22Rv1 (cell line): ENCODE results near the gene PSG11.

Experiments
- CTCF ChIP-seq: fragments of 450-650 bp; IDR thresholded peaks from 2 replicates; pipeline ENCODE4 v1.5.1; 2017; ENCODE audit warnings: mild to moderate bottlenecking
- ZFX ChIP-seq: fragments of 450-650 bp; IDR thresholded peaks from 2 replicates; pipeline ENCODE4 v1.6.1; 2017; ENCODE audit warnings: antibody characterized with exemption, borderline replicate concordance

GRCh38 chr19:42965176-42965575 lies 61.1 kb downstream of the PSG11 start:
- TF ChIP-seq CTCF (no peak), ZFX (no peak)
